Medulla oblongata (tissue), 1 donor: ENCODE results near the gene NECAB2.

ENCODE experiments used
- DNase-seq: peaks from one replicate; pipeline ENCODE4 v3.0.0-alpha.2; 2015; ENCODE audit errors: extremely low spot score

NECAB2 gene

DNA sequence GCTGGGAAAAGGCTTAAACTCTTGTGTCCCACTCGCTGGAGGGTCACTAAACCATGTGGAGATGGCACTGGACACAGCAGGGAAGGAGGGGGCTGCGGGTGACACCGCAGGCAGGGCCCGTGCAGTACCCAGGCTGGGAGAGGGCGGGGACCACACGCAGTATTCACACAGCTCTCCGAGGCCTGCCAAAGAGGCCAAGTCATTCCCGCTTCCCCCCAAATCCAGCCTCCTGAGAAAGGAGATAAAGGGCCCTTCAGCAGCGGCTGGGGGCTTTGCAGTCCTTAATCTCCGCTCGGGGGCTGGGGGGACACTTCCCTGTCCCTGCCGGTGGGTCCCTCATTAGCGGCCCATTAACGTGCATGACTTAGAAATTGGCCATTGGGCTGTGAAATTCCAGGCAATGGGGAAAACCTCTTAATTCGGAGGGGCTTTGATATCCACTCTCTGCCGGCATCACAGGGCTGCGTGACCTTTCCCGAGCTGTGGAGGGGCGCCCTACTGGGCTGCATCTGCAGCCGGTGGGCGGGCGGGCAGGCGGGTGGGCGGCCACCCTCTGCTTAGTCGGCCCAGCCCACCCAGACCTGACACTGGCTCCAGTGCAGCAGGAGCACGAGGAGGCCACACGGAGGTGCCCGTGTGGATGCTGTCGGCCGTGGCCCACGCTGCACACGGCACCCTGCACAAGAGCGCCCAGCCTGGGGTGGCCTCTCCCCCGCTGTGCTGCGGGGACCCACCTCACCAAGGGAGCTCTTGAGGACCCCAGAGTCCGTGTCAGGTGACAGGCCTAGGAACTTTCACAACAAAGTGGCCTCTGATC, 77.2 kb downstream of the NECAB2 start:
- no peak for DNase-seq

DNA sequence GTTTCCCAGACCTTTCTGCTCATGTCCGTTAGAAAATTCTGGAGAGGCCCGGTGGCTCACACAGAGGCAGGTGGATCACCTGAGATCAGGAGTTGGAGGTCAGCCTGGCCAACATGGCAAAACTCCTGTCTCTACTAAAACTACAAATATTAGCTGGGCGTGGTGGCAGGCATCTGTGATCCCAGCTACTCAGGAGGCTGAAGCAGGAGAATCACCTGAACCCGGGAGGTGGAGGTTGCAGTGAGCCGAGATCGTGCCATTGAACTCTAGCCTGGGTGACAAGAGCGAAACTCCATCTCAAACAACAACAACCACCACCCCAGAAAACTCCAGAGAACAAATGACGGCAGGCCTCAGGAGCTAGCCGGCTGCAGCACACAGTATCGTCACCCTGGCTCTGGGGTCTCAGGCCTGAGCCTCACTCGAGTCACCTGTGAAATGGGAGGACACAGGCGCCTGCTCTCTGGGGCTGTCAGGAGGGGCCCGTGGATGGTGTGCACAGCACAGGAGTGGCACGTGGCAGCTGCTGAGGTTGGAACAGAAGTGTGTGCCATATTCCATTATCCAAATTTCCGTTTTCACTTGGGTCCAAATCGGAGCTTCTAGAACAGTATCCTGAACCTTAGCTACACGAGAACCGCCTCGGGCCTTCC, 77.9 kb downstream of the NECAB2 start:
- no peak for DNase-seq

DNA sequence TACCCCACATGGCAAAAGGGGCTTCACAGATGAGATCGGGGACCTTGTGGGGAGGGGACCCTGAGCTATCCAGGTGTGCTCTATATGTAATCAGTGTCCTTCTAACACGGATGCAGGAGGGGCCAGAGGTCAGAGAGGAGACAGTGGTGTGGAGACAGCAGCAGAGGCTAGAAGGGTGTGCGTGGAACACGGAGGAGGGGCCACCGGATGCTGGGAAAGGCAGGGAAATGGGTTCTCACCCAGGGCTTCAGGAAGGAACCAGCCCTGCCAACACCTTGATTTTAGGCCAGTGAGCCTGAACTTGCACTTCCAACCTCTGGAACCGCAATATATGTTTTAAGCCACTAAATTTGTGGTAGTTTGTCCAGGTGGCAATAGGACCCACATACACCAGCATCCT, 79.2 kb downstream of the NECAB2 start:
- no peak for DNase-seq

DNA sequence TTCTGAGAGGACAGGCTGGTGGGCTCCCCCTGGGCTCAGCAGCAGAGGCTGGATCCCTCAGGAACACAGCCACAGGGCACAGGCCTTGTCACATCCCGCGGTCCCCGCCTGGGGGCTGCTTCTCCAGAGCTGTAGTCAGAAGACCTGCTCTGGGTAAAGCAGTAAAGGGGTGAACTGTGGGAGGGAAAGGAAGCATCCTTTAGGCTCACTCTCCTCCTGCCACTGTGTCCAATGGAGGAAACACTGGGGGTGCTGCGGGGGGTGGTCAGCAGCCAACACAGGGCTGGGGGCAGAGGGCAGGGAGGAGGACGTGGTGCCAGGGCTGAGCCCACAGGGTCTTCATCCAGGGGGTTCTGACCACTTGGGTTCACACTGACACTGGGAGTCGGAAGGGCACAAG, 79.6 kb downstream of the NECAB2 start:
- DNase-seq = no peak

DNA sequence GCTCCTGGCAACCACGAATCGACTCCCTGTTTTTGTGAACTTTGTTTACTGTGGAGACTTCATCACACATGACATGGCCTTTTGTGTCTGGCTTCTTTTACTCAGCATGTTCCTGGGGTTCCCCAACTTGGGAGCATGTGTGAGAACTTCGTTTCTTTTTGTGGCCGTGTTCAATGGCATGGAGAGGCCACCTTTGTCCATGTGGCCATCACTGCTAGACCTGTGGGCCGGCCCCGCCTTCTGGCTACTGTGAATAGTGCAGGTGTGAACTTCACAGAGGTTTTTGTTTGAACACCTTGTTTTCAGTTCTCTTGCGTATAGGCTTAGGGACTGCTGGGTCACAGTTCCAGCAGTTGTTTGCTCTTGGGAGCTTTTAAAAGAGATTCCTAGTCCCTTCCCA, 80.2 kb downstream of the NECAB2 start:
- DNase-seq = no peak

DNA sequence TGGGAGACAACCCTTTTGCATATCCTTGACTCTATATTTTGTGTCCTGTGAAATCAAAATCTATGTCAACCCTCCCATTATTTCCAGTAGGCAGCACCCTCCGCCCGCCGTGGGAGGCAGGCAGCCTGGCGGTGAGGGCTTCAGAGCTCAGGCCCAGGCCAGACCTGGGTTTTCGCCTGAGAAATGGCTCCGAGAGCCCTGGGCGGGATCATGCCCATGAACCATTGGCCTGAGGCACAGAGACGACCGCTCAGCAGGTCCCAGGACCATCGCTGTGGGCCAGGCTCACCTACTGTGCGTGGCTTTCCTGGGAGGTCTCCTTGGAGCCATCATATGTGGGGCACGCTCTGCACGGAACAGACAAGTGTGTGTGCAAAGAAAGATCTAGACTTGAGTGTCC, 80.8 kb downstream of the NECAB2 start:
- DNase-seq = no peak

DNA sequence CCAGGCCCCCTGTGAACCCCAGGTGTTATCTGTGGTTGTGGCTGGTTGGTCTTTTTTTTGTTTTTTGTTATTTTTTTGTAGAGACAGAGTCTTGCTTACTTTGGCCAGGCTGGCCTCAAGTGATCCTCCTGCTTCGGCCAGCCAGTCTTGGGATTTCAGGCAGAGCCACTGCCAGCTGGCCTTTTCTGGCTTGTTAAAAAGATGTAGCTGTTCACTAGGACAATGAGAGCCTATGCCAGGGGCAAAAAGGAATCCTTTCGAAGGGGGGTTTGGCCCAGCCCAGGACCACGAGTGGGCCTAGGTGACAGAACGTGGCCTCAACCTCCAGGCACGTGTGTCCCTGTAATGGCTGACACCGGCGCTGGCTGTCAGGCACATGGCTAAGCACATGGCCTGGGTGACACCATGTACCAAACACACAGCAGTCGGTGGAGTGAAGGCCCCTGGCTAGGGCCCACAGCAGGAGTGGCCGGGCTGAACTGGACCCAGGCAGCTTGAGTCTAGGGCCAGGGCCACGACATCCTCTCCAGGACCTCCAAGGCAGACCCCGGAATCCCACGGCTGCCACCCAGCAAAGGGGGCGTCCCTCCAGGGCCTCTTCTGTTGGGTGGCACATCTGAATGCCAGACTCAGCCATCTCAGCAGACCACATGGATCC, 81.5 kb downstream of the NECAB2 start:
- DNase-seq = peak; percentile 66

DNA sequence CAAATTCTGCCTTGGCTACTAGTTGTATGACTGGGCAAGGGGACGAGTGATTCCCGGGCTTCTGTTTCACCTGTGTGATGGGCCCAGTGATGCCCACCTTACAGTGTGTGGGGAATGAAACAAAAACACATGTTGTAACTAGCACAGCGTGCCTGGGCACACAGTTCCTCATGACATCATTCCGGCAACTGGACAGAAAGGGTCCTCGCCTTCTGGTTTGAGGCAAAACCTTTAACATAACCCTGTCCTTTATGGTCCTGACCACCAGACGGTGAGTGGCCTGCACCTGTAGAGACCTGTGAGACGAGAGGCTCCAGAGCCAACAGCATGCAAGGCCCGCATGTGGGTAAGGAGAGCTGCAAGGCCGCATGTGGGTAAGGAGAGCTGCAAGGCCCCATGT, 82.3 kb downstream of the NECAB2 start:
- DNase-seq = no peak

DNA sequence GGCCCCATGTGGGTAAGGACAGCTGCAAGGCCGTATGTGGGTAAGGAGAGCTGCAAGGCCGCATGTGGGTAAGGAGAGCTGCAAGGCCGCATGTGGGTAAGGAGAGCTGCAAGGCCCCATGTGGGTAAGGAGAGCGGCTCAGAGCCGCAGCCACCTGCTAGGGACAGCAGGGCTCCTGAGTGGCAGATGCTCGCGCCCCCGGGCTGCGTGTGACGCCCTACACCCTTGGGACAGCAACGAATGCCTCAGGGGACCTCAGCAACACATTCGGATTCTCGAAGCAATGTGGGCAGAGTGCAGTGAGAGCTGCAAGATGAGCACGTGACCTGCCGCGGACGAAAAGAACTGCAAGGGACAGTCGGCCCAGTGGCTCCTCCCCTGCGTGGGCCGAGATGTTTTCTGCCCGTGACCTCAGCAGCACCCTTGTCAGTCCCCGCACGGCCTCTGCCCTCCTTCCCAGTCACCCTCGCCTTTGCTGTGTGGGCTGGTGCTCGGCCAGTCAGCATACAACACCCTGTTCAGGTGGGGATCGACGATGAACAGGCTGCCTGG, 84.1 kb downstream of the NECAB2 start:
- DNase-seq = no peak
